A673 (cell line): ENCODE data around the gene MS4A4E.
"Not testable (repeated sequence)": the region's sequence is repeated elsewhere in the genome, so short reads cannot be mapped to it uniquely, and the experiment has no call there.

ENCODE experiments used
- CTCF ChIP-seq: fragments of 300-800, 200-600 bp; sonication (generic); conservative IDR thresholded peaks from 2 replicates; pipeline ENCODE4 v1.5.1; 2017; ENCODE audit warnings: low read depth, mild to moderate bottlenecking, antibody characterized with exemption, low read length, moderate library complexity, mixed read lengths
- EZH2 ChIP-seq: fragments of 200-600 bp; sonication (generic); IDR thresholded peaks from 2 replicates; pipeline ENCODE4 v1.6.1; 2017; ENCODE audit warnings: borderline replicate concordance, low read depth, mild to moderate bottlenecking, mixed read lengths, antibody characterized with exemption, low read length; ENCODE audit not compliant: poor library complexity, severe bottlenecking

DNA sequence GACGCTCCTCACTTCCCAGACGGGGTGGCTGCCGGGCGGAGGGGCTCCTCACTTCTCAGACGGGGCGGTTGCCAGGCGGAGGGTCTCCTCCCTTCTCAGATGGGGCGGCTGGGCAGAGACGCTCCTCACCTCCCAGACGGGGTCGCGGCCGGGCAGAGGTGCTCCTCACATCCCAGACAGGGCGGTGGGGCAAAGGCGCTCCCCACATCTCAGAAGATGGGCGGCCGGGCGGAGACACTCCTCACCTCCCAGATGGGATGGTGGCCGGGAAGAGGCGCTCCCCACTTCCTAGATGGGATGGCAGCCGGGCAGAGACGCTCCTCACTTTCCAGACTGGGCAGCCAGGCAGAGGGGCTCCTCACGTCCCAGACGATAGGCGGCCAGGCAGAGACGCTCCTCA, 41.6 kb downstream of the MS4A4E start:
- not testable (repeated sequence) for TF ChIP-seq EZH2, CTCF
